Measurements from ENCODE around the gene DISC1.

- TF ChIP-seq POLR2A (IDR thresholded peaks at IDR 0.05) = no peak
- TF ChIP-seq POLR2AphosphoS5 (IDR thresholded peaks at IDR 0.05) = no peak
- no peak for TF ChIP-seq CTCF (IDR thresholded peaks at IDR 0.05)
- TF ChIP-seq EP300 (IDR thresholded peaks at IDR 0.05) = no peak
Measured at GRCh38 chr1:231952154-231952553, 325.6 kb downstream of the DISC1 start.
